B cell (primary cell): Measurements from ENCODE around the gene PTPRN2. TPM values are rescaled to one million over a fixed set of nuclear protein-coding genes. Genes with fewer than 3 reads are reported as not detected.
"Not testable (repeated sequence)": the region's sequence is repeated elsewhere in the genome, so short reads cannot be mapped to it uniquely, and the experiment has no call there.

Source experiments
- ATAC-seq: fragments of 200-7000 bp; cut with Tn5 transposase; one replicate; pipeline ENCODE4 v1.10.0; 2021; ENCODE audit warnings: low read depth, mild to moderate bottlenecking, moderate number of reproducible peaks, moderate library complexity
- CTCF ChIA-PET: fragments of 350-600 bp; sonication (Branson Sonifier 250); formaldehyde crosslinking; loops from one replicate; lab custom pipeline; 2021; ENCODE audit warnings: antibody characterized with exemption, inconsistent platforms; lab: Charles Lee
- POLR2A ChIA-PET: fragments of 350-600 bp; sonication (Branson Sonifier 250); formaldehyde crosslinking; loops from one replicate; lab custom pipeline; 2021; ENCODE audit warnings: antibody characterized with exemption; lab: Charles Lee
- DNase-seq: peaks from one replicate; pipeline ENCODE4 v3.0.0; 2013
- H2AFZ ChIP-seq: 2 replicates; pipeline ENCODE4 v1.6.1; 2012; ENCODE audit warnings: mild to moderate bottlenecking, low read depth, low read length; ENCODE audit not compliant: insufficient read depth, poor library complexity, severe bottlenecking
- H3K27ac ChIP-seq, 2 donors: 1 replicate in 1 of 2; 2 replicates in 1 of 2; pipeline ENCODE4 v1.5.1; 2012 to 2013; ENCODE audit warnings: low read length in 2 of 2, mild to moderate bottlenecking in 2 of 2, moderate library complexity in 1 of 2
- H3K27me3 ChIP-seq, 4 experiments: fragments of 200-600 bp in 1 of 4; sonication (generic) in 1 of 4; replicated peaks in 1 of 4; 1 replicate in 2 of 4; 2 replicates in 2 of 4; pipeline versions ENCODE4 v1.6.1 to v1.7.0; 2013 to 2016; ENCODE audit warnings: low read length in 3 of 4, mild to moderate bottlenecking in 2 of 4, mixed read lengths in 1 of 4, moderate library complexity in 1 of 4; ENCODE audit not compliant: insufficient read depth in 4 of 4, control insufficient read depth in 3 of 4; ENCODE audit errors: control extremely low read depth in 1 of 4
- H3K36me3 ChIP-seq, 2 experiments: replicated peaks in 1 of 2; 1 replicate in 1 of 2; 2 replicates in 1 of 2; pipeline versions ENCODE4 v1.6.1 to v1.7.1; 2013; ENCODE audit warnings: low read length in 1 of 2; ENCODE audit not compliant: insufficient read depth in 2 of 2, control insufficient read depth in 1 of 2; ENCODE audit errors: control extremely low read depth in 1 of 2, extremely low read depth in 1 of 2
- H3K4me1 ChIP-seq, 2 donors: fragments of 200-600 bp in 1 of 2; sonication (generic) in 1 of 2; 1 replicate in 1 of 2; 2 replicates in 1 of 2; pipeline versions ENCODE4 v1.5.1 to v1.6.1; 2013 to 2017; ENCODE audit warnings: low read length in 2 of 2; ENCODE audit not compliant: control insufficient read depth in 2 of 2, insufficient read depth in 2 of 2
- H3K4me2 ChIP-seq: replicated peaks from 2 replicates; pipeline ENCODE3; 2012; ENCODE audit warnings: mild to moderate bottlenecking, low read depth, low read length; ENCODE audit not compliant: poor library complexity, severe bottlenecking
- H3K4me3 ChIP-seq, 5 experiments: fragments of 200-600 bp in 1 of 5; sonication (generic) in 1 of 5; 1 replicate in 3 of 5; 2 replicates in 2 of 5; pipeline versions ENCODE4 v1.5.1 to v1.7.0; 2011 to 2016; ENCODE audit warnings: low read length in 4 of 5, mild to moderate bottlenecking in 4 of 5, low read depth in 2 of 5, control low read depth in 1 of 5, moderate library complexity in 1 of 5; ENCODE audit not compliant: insufficient read depth in 1 of 5; ENCODE audit errors: control extremely low read depth in 1 of 5, extremely low read depth in 1 of 5
- H3K79me2 ChIP-seq: fragments of 200-600 bp; sonication (generic); one replicate; pipeline ENCODE4 v1.6.0; 2016; ENCODE audit warnings: low read length; ENCODE audit not compliant: control insufficient read depth, insufficient read depth
- H3K9ac ChIP-seq: fragments of 200-600 bp; sonication (generic); 2 replicates; pipeline ENCODE4 v1.6.1; 2017; ENCODE audit warnings: mild to moderate bottlenecking, low read length, moderate library complexity
- H3K9me3 ChIP-seq, 3 donors: one replicate each; pipeline versions ENCODE4 v1.6.1 to v1.7.1; 2013; ENCODE audit warnings: low read length in 2 of 3; ENCODE audit not compliant: control insufficient read depth in 2 of 3, insufficient read depth in 1 of 3; ENCODE audit errors: control extremely low read depth in 1 of 3
- H4K20me1 ChIP-seq: 2 replicates; pipeline ENCODE4 v1.6.0; 2012; ENCODE audit warnings: mild to moderate bottlenecking, low read length; ENCODE audit not compliant: insufficient read depth, control insufficient read depth, poor library complexity, severe bottlenecking
- H3K27ac Mint-ChIP-seq: one replicate; pipeline ENCODE4 v1.8.0; 2021; ENCODE audit warnings: mixed read lengths
- H3K27me3 Mint-ChIP-seq: one replicate; pipeline ENCODE4 v1.8.0; 2021; ENCODE audit warnings: mixed read lengths
- H3K4me1 Mint-ChIP-seq: one replicate; pipeline ENCODE4 v1.8.0; 2021; ENCODE audit warnings: mixed read lengths
- H3K4me3 Mint-ChIP-seq: one replicate; pipeline ENCODE4 v1.8.0; 2021; ENCODE audit warnings: mixed read lengths
- H3K9me3 Mint-ChIP-seq: one replicate; pipeline ENCODE4 v1.8.0; 2022; ENCODE audit warnings: mixed read lengths; ENCODE audit not compliant: insufficient read depth
- EZH2 ChIP-seq: IDR thresholded peaks from 2 replicates; pipeline ENCODE4 v1.6.1; 2012; ENCODE audit warnings: borderline replicate concordance, low read depth, mild to moderate bottlenecking, moderate library complexity, low read length; ENCODE audit not compliant: insufficient read depth, poor library complexity, severe bottlenecking
- WGBS: methylation state at CpG from one replicate; pipeline ENCODE4 v1.1.5; 2013; ENCODE audit warnings: missing lambda C conversion rate; ENCODE audit not compliant: insufficient coverage; 5-methylcytosine and 5-hydroxymethylcytosine counted together
- intact Hi-C: fragments of 100-400 bp; cut with micrococcal nuclease; formaldehyde crosslinking; loops from one replicate; pipeline ENCODE4 v1.10.0; 2022
- polyA plus RNA-seq: library from polyadenylated mRNA; depleted of rRNA; stranded (reverse); fragments of >200 nt; gene quantifications from 2 replicates; pipeline ENCODE4 v1.2.3, GENCODE V29; 2012
- total RNA-seq, 2 donors: library from RNA; stranded (reverse); fragments of 120-200 nt in 1 of 2; gene quantifications; 1 replicate in 1 of 2; 2 replicates in 1 of 2; pipeline versions ENCODE4 v1.2.3 to v1.2.4, GENCODE V29; 2013 to 2022
- TF ChIP-seq, protein P1 (sequence below): fragments of 200-600 bp; IDR thresholded peaks from one replicate; pipeline ENCODE4 v1.8.0; 2022; ENCODE audit warnings: antibody characterized with exemption, mild to moderate bottlenecking

PTPRN2 gene
- total and polyA plus RNA-seq, 2 donors (not counting 1 experiment from before 2014, with no cell fraction given): 2.0 to 5.0 TPM

DNA sequence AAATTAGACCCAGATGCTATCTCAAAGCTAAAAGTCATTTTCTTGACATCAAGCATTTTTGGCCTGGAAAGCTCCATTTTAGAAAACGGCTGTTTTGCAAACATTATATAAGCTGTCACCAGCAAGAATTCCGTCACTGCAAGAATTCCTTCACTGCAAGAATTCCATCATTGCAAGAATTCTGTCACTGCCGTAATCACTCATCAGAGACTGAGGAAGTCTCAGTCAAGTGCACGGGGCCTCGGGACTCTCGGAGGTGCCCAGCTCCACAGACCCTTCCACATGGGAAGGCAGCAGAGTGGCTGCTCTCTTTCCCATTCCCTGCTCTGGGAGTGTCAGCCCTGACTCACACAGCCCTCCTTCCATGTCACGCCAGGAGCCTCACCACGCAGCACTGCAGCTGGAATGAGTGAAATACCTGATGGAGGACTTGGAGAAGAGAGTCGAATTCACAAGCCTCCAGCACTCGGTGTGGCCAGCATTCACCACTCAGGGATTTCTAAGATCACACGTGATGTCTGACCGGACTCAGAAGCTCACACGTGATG lies 168.3 kb downstream of the PTPRN2 start:
- no peaks in the 10 kb centered on the region for H3K36me3 ChIP-seq
- H3K79me2 ChIP-seq: no peaks in the 10 kb centered on the region
- CTCF ChIA-PET: no interaction called here

DNA sequence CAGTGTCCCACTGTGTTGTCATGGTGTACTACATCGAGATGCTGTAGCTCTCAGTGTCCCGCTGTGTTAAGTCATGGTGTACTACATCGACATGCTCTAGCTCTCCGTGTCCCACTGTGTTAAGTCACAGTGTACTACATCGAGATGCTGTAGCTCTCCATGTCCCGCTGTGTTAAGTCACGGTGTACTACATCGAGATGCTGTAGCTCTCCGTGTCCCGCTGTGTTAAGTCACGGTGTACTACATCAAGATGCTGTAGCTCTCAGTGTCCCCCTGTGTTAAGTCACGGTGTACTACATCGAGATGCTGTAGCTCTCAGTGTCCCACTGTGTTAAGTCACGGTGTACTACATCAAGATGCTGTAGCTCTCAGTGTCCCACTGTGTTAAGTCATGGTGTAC lies 169.2 kb downstream of the PTPRN2 start:
- H3K9me3 ChIP-seq: peaks cover 0 to 19% (median 0%) of the 10 kb centered on the region in 3 donors
- H3K4me1 ChIP-seq, H3K27me3 Mint-ChIP-seq, H3K9me3 Mint-ChIP-seq, DNase-seq, intact Hi-C loops, ATAC-seq, H3K36me3 ChIP-seq, H4K20me1 ChIP-seq, POLR2A ChIA-PET, H3K4me1 Mint-ChIP-seq, H3K4me3 ChIP-seq, H3K4me2 ChIP-seq, CTCF ChIA-PET, H3K4me3 Mint-ChIP-seq, H3K9ac ChIP-seq, H2AFZ ChIP-seq, H3K79me2 ChIP-seq, H3K27ac ChIP-seq, H3K27ac Mint-ChIP-seq, H3K27me3 ChIP-seq: not testable (repeated sequence)
- 94% methylated on average over 13 of the region's 14 CpGs for WGBS

More for the DNA sequence above, 168.3 kb downstream of the PTPRN2 start:
- H3K9ac ChIP-seq: no peak overlapping the region
- H4K20me1 ChIP-seq: no peaks in the 10 kb centered on the region
- H3K4me3 ChIP-seq: no peak overlapping the region
- intact Hi-C loops: no loop called here
- H3K27me3 ChIP-seq: no peaks in the 10 kb centered on the region
- H3K4me1 ChIP-seq: no peaks in the 10 kb centered on the region
- no peak for DNase-seq
- peaks cover 0 to 16% (median 0%) of the 10 kb centered on the region in 3 donors for H3K9me3 ChIP-seq
- no peak overlapping the region for H3K4me3 Mint-ChIP-seq
- H3K27ac ChIP-seq: no peak overlapping the region
- no peak overlapping the region for H3K27ac Mint-ChIP-seq
- TF ChIP-seq, protein P1, sequence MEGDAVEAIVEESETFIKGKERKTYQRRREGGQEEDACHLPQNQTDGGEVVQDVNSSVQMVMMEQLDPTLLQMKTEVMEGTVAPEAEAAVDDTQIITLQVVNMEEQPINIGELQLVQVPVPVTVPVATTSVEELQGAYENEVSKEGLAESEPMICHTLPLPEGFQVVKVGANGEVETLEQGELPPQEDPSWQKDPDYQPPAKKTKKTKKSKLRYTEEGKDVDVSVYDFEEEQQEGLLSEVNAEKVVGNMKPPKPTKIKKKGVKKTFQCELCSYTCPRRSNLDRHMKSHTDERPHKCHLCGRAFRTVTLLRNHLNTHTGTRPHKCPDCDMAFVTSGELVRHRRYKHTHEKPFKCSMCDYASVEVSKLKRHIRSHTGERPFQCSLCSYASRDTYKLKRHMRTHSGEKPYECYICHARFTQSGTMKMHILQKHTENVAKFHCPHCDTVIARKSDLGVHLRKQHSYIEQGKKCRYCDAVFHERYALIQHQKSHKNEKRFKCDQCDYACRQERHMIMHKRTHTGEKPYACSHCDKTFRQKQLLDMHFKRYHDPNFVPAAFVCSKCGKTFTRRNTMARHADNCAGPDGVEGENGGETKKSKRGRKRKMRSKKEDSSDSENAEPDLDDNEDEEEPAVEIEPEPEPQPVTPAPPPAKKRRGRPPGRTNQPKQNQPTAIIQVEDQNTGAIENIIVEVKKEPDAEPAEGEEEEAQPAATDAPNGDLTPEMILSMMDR: no peak
- TF ChIP-seq EZH2: no peak
- H3K27me3 Mint-ChIP-seq: no peaks in the 10 kb centered on the region
- H3K4me2 ChIP-seq: no peak overlapping the region
- no peak overlapping the region for H2AFZ ChIP-seq
- peaks cover 7% of the 10 kb centered on the region for H3K9me3 Mint-ChIP-seq
- 95% methylated on average over 13 of the region's 13 CpGs for WGBS
- no peak for ATAC-seq
- POLR2A ChIA-PET: no interaction called here
- no peaks in the 10 kb centered on the region for H3K4me1 Mint-ChIP-seq
